IPS-18a (cell line): ENCODE data around the gene ARHGAP22.

ENCODE experiments used
- H3K27ac ChIP-seq: one replicate; pipeline ENCODE4 v1.5.1; 2013; ENCODE audit warnings: low read length
- H3K27me3 ChIP-seq: one replicate; pipeline ENCODE4 v1.6.1; 2013; ENCODE audit warnings: mild to moderate bottlenecking, low read length; ENCODE audit not compliant: control insufficient read depth, insufficient read depth
- H3K36me3 ChIP-seq: one replicate; pipeline ENCODE4 v1.6.1; 2013; ENCODE audit warnings: low read depth, low read length; ENCODE audit not compliant: control insufficient read depth
- H3K4me1 ChIP-seq: one replicate; pipeline ENCODE4 v1.6.1; 2013; ENCODE audit warnings: low read depth, low read length; ENCODE audit not compliant: control insufficient read depth
- H3K4me3 ChIP-seq: one replicate; pipeline ENCODE4 v1.5.1; 2013; ENCODE audit warnings: low read length
- H3K9ac ChIP-seq: one replicate; pipeline ENCODE4 v1.6.1; 2013; ENCODE audit warnings: mild to moderate bottlenecking, low read length, moderate library complexity
- H3K9me3 ChIP-seq: one replicate; pipeline ENCODE4 v1.6.1; 2013; ENCODE audit warnings: low read depth, low read length; ENCODE audit not compliant: control insufficient read depth

Gene ARHGAP22

GRCh38 chr10:48509974-48510692, 94.7 kb downstream of the ARHGAP22 start:
- peaks cover 3% of the 10 kb centered on the region for H3K9me3 ChIP-seq

GRCh38 chr10:48508791-48509772, 95.8 kb downstream of the ARHGAP22 start:
- no peaks in the 10 kb centered on the region for H3K27me3 ChIP-seq
- no peaks in the 10 kb centered on the region for H3K4me1 ChIP-seq
- no peak overlapping the region for H3K27ac ChIP-seq
- no peaks in the 10 kb centered on the region for H3K36me3 ChIP-seq
- no peak overlapping the region for H3K4me3 ChIP-seq
- no peak overlapping the region for H3K9ac ChIP-seq
- H3K9me3 ChIP-seq = no peaks in the 10 kb centered on the region

More at GRCh38 chr10:48509974-48510692, 94.7 kb downstream of the ARHGAP22 start:
- H3K4me1 ChIP-seq = no peaks in the 10 kb centered on the region
- no peaks in the 10 kb centered on the region for H3K36me3 ChIP-seq
- no peaks in the 10 kb centered on the region for H3K27me3 ChIP-seq
- no peak overlapping the region for H3K9ac ChIP-seq
- no peak overlapping the region for H3K27ac ChIP-seq
- H3K4me3 ChIP-seq = no peak overlapping the region

GRCh38 chr10:48507933-48508790, 96.7 kb downstream of the ARHGAP22 start:
- H3K4me3 ChIP-seq = no peak overlapping the region
- H3K9ac ChIP-seq = no peak overlapping the region

GRCh38 chr10:48507494-48507893, 97.4 kb downstream of the ARHGAP22 start:
- Histone ChIP-seq H3K9me3 (no peaks in the 10 kb centered on the region), H3K4me3 (no peak overlapping the region), H3K27ac (no peak overlapping the region), H3K9ac (no peak overlapping the region), H3K27me3 (no peaks in the 10 kb centered on the region), H3K4me1 (no peaks in the 10 kb centered on the region), H3K36me3 (no peaks in the 10 kb centered on the region)

More at GRCh38 chr10:48507933-48508790, 96.7 kb downstream of the ARHGAP22 start:
- Histone ChIP-seq H3K27me3 (no peaks in the 10 kb centered on the region), H3K36me3 (no peaks in the 10 kb centered on the region), H3K27ac (no peak overlapping the region), H3K9me3 (no peaks in the 10 kb centered on the region), H3K4me1 (no peaks in the 10 kb centered on the region)

GRCh38 chr10:48506147-48506917, 98.5 kb downstream of the ARHGAP22 start:
- Histone ChIP-seq H3K27ac (no peak overlapping the region), H3K9me3 (no peaks in the 10 kb centered on the region), H3K36me3 (no peaks in the 10 kb centered on the region), H3K4me1 (no peaks in the 10 kb centered on the region), H3K4me3 (no peak overlapping the region), H3K27me3 (no peaks in the 10 kb centered on the region), H3K9ac (no peak overlapping the region)

GRCh38 chr10:48505394-48506112, 99.3 kb downstream of the ARHGAP22 start:
- Histone ChIP-seq H3K4me1 (no peaks in the 10 kb centered on the region), H3K4me3 (no peak overlapping the region), H3K9ac (no peak overlapping the region), H3K27ac (no peak overlapping the region), H3K27me3 (no peaks in the 10 kb centered on the region), H3K9me3 (no peaks in the 10 kb centered on the region), H3K36me3 (no peaks in the 10 kb centered on the region)

GRCh38 chr10:48504141-48504885, 100.6 kb downstream of the ARHGAP22 start:
- H3K9me3 ChIP-seq = no peaks in the 10 kb centered on the region
- no peaks in the 10 kb centered on the region for H3K36me3 ChIP-seq
- no peak overlapping the region for H3K9ac ChIP-seq
- no peak overlapping the region for H3K27ac ChIP-seq
- no peaks in the 10 kb centered on the region for H3K4me1 ChIP-seq
- H3K27me3 ChIP-seq = no peaks in the 10 kb centered on the region
- H3K4me3 ChIP-seq = no peak overlapping the region

GRCh38 chr10:48503293-48503911, 101.5 kb downstream of the ARHGAP22 start:
- Histone ChIP-seq H3K9ac (no peak overlapping the region), H3K27ac (no peak overlapping the region), H3K4me3 (no peak overlapping the region), H3K4me1 (no peaks in the 10 kb centered on the region), H3K9me3 (no peaks in the 10 kb centered on the region), H3K27me3 (no peaks in the 10 kb centered on the region), H3K36me3 (no peaks in the 10 kb centered on the region)

- Histone ChIP-seq H3K4me1 (no peaks in the 10 kb centered on the region), H3K9ac (no peak overlapping the region), H3K36me3 (no peaks in the 10 kb centered on the region), H3K27ac (no peak overlapping the region), H3K9me3 (no peaks in the 10 kb centered on the region), H3K27me3 (no peaks in the 10 kb centered on the region), H3K4me3 (no peak overlapping the region)
Measured at GRCh38 chr10:48502791-48503190, 102.1 kb downstream of the ARHGAP22 start.
